Activated B cell treated with CpG ODN at 0.5 μM for 24 hours (primary cell): ENCODE measurements around the gene P2RX2. TPM values are rescaled to one million over a fixed set of nuclear protein-coding genes. Genes with fewer than 3 reads are reported as not detected.

ENCODE experiments used
- ATAC-seq: fragments of 200-7000 bp; cut with Tn5 transposase; one replicate; pipeline ENCODE4 v1.10.0; 2021; ENCODE audit warnings: low read depth, mild to moderate bottlenecking, moderate library complexity
- CTCF ChIA-PET: fragments of 350-600 bp; sonication (Branson Sonifier 250); formaldehyde crosslinking; loops from one replicate; lab custom pipeline; 2021; ENCODE audit warnings: antibody characterized with exemption; lab: Charles Lee
- POLR2A ChIA-PET: fragments of 350-600 bp; sonication (Branson Sonifier 250); formaldehyde crosslinking; loops from one replicate; lab custom pipeline; 2021; ENCODE audit warnings: antibody characterized with exemption; lab: Charles Lee
- DNase-seq: peaks from one replicate; pipeline ENCODE4 v3.0.0; 2022
- H3K27ac Mint-ChIP-seq: one replicate; pipeline ENCODE4 v1.8.0; 2020; ENCODE audit warnings: mixed read lengths
- H3K27me3 Mint-ChIP-seq: one replicate; pipeline ENCODE4 v1.8.0; 2021; ENCODE audit warnings: mixed read lengths
- H3K36me3 Mint-ChIP-seq: one replicate; pipeline ENCODE4 v1.8.0; 2021; ENCODE audit warnings: low read depth, mixed read lengths
- H3K4me1 Mint-ChIP-seq: one replicate; pipeline ENCODE4 v1.8.0; 2021; ENCODE audit warnings: mixed read lengths
- H3K4me3 Mint-ChIP-seq: one replicate; pipeline ENCODE4 v1.8.0; 2020; ENCODE audit warnings: mild to moderate bottlenecking, mixed read lengths
- H3K9me3 Mint-ChIP-seq: one replicate; pipeline ENCODE4 v1.8.0; 2020; ENCODE audit warnings: mixed read lengths
- CTCF ChIP-seq: fragments of 200-600 bp; IDR thresholded peaks from one replicate; pipeline ENCODE4 v1.8.0; 2022; ENCODE audit warnings: antibody characterized with exemption, mild to moderate bottlenecking
- intact Hi-C: fragments of 100-400 bp; cut with micrococcal nuclease; formaldehyde crosslinking; loops from one replicate; pipeline ENCODE4 v1.15.1; 2024
- total RNA-seq: library from RNA; stranded (reverse); gene quantifications from 2 replicates; pipeline ENCODE4 v1.2.3, GENCODE V29; 2022

P2RX2 gene
- total RNA-seq, 1 donor from 2014 or later, result not detected

DNA sequence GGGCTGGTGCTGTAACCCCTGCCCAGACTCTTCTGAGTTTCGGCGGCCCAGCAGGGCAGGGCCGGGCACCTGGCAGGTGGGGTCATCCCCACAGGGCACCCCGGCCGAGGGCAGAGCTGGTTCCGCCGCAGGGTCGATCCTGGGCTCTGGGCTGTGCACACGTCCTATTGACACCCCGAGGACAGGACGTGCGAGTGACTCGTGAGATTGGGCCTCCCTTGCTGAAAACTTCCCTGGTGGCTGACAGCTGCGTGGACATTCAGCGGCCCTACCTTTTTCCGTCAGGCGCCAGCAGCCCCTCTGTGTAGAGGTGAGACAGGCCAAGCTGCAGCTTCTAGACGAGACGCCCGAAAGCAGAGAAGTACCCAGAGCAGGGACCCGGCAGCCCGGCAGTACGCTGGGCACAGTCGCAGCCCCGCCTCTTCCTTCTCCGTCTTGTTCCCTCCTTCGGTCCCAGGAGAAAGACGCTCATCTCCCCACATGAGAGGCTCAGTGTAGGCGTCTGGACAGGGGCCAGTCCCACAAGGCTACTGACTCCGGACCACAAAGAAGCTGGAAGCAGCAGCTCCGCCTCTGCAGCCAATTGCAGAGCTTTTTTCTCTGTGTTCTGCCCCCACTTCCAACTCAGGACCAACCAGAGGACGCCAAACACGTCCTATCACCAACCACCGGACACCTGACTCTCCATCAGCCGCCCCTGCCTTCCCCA, 8.4 kb upstream of the P2RX2 start, which contains the start of gene LRCOL1:
TSS of gene LRCOL1 (minus strand) at position 532 of the 709 bp plus-strand sequence. CDS start 4,331 bp downstream, outside the sequence.
- Mint-ChIP-seq H3K4me1 (peaks cover 12% of the 10 kb centered on the region), H3K27me3 (peaks cover 37% of the 10 kb centered on the region), H3K36me3 (no peaks in the 10 kb centered on the region), H3K4me3 (peak within 1 kb of the TSS; percentile 57), H3K9me3 (no peaks in the 10 kb centered on the region), H3K27ac (no peak within 1 kb of the TSS)
- intact Hi-C loops, result no loop called here
- TF ChIP-seq CTCF, result no peak
- DNase-seq (no peak), ATAC-seq (no peak)
- ChIA-PET CTCF (interaction anchor here (1.5 kb wide), 1 partner anchor 195 kb away, joined by 4 read pairs; no protein-coding TSS in a partner anchor), POLR2A (no interaction called here)

GRCh38 chr12:132610866-132611602, 7.5 kb upstream of the P2RX2 start:
- H3K36me3 Mint-ChIP-seq, result no peaks in the 10 kb centered on the region
- no peaks in the 10 kb centered on the region for H3K9me3 Mint-ChIP-seq
- ATAC-seq (no peak), DNase-seq (no peak)
- intact Hi-C loops, result no loop called here
- no peak overlapping the region for H3K4me3 Mint-ChIP-seq
- POLR2A ChIA-PET, result no interaction called here
- peaks cover 12% of the 10 kb centered on the region for H3K4me1 Mint-ChIP-seq
- TF ChIP-seq CTCF, result no peak
- no peak overlapping the region for H3K27ac Mint-ChIP-seq
- CTCF ChIA-PET, result no interaction called here
- peaks cover 42% of the 10 kb centered on the region for H3K27me3 Mint-ChIP-seq

- intact Hi-C loops, result no loop called here
- Mint-ChIP-seq H3K4me3 (no peak overlapping the region), H3K36me3 (no peaks in the 10 kb centered on the region), H3K4me1 (peaks cover 12% of the 10 kb centered on the region), H3K27me3 (peaks cover 41% of the 10 kb centered on the region), H3K27ac (no peak overlapping the region), H3K9me3 (no peaks in the 10 kb centered on the region)
- POLR2A ChIA-PET, result no interaction called here
- ATAC-seq (no peak), DNase-seq (no peak)
- CTCF ChIA-PET, result no interaction called here
- no peak for TF ChIP-seq CTCF
Observed at GRCh38 chr12:132611620-132612019, 7.0 kb upstream of the P2RX2 start.

DNA sequence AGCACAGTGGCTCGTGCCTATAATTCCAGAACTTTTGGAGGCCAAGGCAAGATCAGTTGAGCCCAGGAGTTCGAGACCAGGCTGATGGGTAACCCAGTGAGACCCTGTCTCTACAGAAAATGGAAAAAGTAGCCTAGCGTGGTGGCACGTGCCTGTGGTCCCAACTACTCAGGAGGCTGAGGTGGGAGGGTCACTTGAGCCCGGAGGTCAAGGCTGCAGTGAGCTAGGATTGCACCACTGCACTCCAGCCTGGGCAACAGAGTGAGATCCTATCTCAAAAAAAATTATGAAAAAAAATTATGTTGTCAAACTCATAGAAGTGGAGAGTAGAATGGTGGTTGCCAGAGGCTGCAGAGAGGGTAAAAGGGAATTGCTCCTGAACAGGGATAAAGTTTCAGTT, 4.5 kb upstream of the P2RX2 start:
- ChIA-PET CTCF (interaction anchor here (1.4 to 3.7 kb wide), 3 partner anchors 25 to 460 kb away, joined by 4 to 35 read pairs (median 8); no protein-coding TSS in a partner anchor), POLR2A (no interaction called here)
- H3K4me1 Mint-ChIP-seq, result peaks cover 18% of the 10 kb centered on the region
- no peaks in the 10 kb centered on the region for H3K36me3 Mint-ChIP-seq
- no peak overlapping the region for H3K4me3 Mint-ChIP-seq
- no peak overlapping the region for H3K27ac Mint-ChIP-seq
- DNase-seq (no peak), ATAC-seq (no peak)
- no peaks in the 10 kb centered on the region for H3K9me3 Mint-ChIP-seq
- intact Hi-C loops, result loop anchor here (1.0 kb wide), 1 partner anchor 53 kb away; no protein-coding TSS in a partner anchor
- no peak for TF ChIP-seq CTCF
- peaks cover 32% of the 10 kb centered on the region for H3K27me3 Mint-ChIP-seq
